Measurements from ENCODE around the gene NIPAL3. TPM values are rescaled to one million over a fixed set of nuclear protein-coding genes. Genes with fewer than 3 reads are reported as not detected.

Gene NIPAL3
- total RNA-seq, 1 experiment from 2014 or later = 11.2 TPM

- no peak for TF ChIP-seq ZNF425 (CRISPR knock-in tag; conservative IDR thresholded peaks at IDR 0.05)
- TF ChIP-seq, protein P1, sequence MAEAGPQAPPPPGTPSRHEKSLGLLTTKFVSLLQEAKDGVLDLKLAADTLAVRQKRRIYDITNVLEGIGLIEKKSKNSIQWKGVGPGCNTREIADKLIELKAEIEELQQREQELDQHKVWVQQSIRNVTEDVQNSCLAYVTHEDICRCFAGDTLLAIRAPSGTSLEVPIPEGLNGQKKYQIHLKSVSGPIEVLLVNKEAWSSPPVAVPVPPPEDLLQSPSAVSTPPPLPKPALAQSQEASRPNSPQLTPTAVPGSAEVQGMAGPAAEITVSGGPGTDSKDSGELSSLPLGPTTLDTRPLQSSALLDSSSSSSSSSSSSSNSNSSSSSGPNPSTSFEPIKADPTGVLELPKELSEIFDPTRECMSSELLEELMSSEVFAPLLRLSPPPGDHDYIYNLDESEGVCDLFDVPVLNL (CRISPR knock-in tag; IDR thresholded peaks at IDR 0.05; ENCODE audit: borderline replicate concordance, low read depth) = no peak
- TF ChIP-seq, protein P2, sequence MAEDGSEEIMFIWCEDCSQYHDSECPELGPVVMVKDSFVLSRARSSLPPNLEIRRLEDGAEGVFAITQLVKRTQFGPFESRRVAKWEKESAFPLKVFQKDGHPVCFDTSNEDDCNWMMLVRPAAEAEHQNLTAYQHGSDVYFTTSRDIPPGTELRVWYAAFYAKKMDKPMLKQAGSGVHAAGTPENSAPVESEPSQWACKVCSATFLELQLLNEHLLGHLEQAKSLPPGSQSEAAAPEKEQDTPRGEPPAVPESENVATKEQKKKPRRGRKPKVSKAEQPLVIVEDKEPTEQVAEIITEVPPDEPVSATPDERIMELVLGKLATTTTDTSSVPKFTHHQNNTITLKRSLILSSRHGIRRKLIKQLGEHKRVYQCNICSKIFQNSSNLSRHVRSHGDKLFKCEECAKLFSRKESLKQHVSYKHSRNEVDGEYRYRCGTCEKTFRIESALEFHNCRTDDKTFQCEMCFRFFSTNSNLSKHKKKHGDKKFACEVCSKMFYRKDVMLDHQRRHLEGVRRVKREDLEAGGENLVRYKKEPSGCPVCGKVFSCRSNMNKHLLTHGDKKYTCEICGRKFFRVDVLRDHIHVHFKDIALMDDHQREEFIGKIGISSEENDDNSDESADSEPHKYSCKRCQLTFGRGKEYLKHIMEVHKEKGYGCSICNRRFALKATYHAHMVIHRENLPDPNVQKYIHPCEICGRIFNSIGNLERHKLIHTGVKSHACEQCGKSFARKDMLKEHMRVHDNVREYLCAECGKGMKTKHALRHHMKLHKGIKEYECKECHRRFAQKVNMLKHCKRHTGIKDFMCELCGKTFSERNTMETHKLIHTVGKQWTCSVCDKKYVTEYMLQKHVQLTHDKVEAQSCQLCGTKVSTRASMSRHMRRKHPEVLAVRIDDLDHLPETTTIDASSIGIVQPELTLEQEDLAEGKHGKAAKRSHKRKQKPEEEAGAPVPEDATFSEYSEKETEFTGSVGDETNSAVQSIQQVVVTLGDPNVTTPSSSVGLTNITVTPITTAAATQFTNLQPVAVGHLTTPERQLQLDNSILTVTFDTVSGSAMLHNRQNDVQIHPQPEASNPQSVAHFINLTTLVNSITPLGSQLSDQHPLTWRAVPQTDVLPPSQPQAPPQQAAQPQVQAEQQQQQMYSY (CRISPR knock-in tag; IDR thresholded peaks at IDR 0.05) = no peak
- TF ChIP-seq NR2C2 (CRISPR knock-in tag; IDR thresholded peaks at IDR 0.05) = no peak
- no peak for TF ChIP-seq ZNF138 (CRISPR knock-in tag; conservative IDR thresholded peaks at IDR 0.05)
- TF ChIP-seq STAT6 (CRISPR knock-in tag; conservative IDR thresholded peaks at IDR 0.05; ENCODE audit: low read depth) = no peak
- no peak for TF ChIP-seq PRRX2 (CRISPR knock-in tag; IDR thresholded peaks at IDR 0.05)
- no peak for TF ChIP-seq ZNF219 (CRISPR knock-in tag; IDR thresholded peaks at IDR 0.05; ENCODE audit: borderline replicate concordance)
- TF ChIP-seq SOX15 (CRISPR knock-in tag; IDR thresholded peaks at IDR 0.05) = no peak
- no peak for TF ChIP-seq JUN (CRISPR knock-in tag; IDR thresholded peaks at IDR 0.05)
Observed at GRCh38 chr1:24400065-24400464, 15.5 kb upstream of the NIPAL3 start (continued).

DNA sequence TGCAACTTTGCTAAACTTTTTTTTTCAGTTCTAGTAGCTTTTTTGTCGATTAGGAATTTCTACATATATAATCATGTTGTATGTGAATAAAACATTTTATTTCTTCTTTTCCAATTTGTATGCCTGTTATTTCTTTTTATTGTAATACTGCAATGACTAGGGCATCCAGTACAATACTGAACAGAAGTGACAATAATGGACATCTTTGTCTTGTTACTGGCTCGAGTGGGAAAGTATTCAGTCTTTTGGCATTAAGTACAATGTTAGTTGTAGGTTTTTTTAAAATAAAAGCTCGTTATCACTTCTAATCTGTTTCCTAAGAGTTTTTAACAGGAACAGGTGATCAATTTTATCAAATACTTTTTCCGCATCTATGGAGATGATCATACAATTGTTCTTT, 11.8 kb upstream of the NIPAL3 start:
- no peaks in the 10 kb centered on the region for H3K27me3 Mint-ChIP-seq (ENCODE audit: low read depth)
- CTCF ChIA-PET = interaction anchor here (1.1 to 1.8 kb wide), 5 partner anchors 11 to 202 kb away, joined by 3 to 8 read pairs (median 4); partner anchors contain the start of gene NIPAL3
- peaks cover 5% of the 10 kb centered on the region for H3K9me3 Mint-ChIP-seq
- TF ChIP-seq SOX15 (CRISPR knock-in tag; IDR thresholded peaks at IDR 0.05) (no peak), ELF4 (CRISPR knock-in tag; IDR thresholded peaks at IDR 0.05; ENCODE audit: low read depth) (no peak)
- H3K4me3 Mint-ChIP-seq = no peak overlapping the region
- H3K27ac Mint-ChIP-seq = no peak overlapping the region
- no peaks in the 10 kb centered on the region for H3K4me1 Mint-ChIP-seq
- POLR2A ChIA-PET = no interaction called here
- peaks cover 3% of the 10 kb centered on the region; the same call in 1 of the 2 replicates for H3K36me3 Mint-ChIP-seq
- ATAC-seq (no peak), DNase-seq (ENCODE audit: low spot score) (no peak)

DNA sequence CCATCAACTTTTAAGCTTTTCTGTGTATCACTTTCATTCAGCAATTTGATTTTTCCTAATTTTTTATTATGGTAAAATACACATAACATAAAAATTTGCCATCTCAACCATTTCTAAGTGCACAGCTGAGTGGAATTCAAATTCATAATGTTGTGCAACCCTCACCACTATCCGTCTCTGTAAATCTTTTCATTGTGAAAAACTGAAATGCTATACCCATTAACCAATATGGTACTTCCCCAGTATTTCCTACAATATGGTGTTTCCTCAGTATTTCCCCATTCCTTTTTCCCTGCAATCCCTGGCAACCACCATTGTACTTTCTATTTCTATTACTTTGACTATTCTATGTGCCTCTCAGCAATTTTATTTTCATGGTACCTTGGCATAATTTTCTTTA, 8.8 kb upstream of the NIPAL3 start:
- Mint-ChIP-seq H3K27ac (no peak overlapping the region), H3K4me1 (no peaks in the 10 kb centered on the region), H3K27me3 (ENCODE audit: low read depth) (no peaks in the 10 kb centered on the region), H3K9me3 (peaks cover 5% of the 10 kb centered on the region), H3K4me3 (no peak overlapping the region), H3K36me3 (no peaks in the 10 kb centered on the region)
- CTCF ChIA-PET = no interaction called here
- POLR2A ChIA-PET = no interaction called here
- DNase-seq (ENCODE audit: low spot score) = no peak
- ATAC-seq = no peak
- TF ChIP-seq RORB (CRISPR knock-in tag; IDR thresholded peaks at IDR 0.05) = no peak
- TF ChIP-seq PREB (CRISPR knock-in tag; IDR thresholded peaks at IDR 0.05; ENCODE audit: borderline replicate concordance) = no peak
- TF ChIP-seq MYBL2 (CRISPR knock-in tag; IDR thresholded peaks at IDR 0.05) = no peak
- TF ChIP-seq, protein P3, sequence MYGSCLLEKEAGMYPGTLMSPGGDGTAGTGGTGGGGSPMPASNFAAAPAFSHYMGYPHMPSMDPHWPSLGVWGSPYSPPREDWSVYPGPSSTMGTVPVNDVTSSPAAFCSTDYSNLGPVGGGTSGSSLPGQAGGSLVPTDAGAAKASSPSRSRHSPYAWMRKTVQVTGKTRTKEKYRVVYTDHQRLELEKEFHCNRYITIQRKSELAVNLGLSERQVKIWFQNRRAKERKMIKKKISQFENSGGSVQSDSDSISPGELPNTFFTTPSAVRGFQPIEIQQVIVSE (CRISPR knock-in tag; IDR thresholded peaks at IDR 0.05; ENCODE audit: borderline replicate concordance) = no peak
- TF ChIP-seq, protein P4, sequence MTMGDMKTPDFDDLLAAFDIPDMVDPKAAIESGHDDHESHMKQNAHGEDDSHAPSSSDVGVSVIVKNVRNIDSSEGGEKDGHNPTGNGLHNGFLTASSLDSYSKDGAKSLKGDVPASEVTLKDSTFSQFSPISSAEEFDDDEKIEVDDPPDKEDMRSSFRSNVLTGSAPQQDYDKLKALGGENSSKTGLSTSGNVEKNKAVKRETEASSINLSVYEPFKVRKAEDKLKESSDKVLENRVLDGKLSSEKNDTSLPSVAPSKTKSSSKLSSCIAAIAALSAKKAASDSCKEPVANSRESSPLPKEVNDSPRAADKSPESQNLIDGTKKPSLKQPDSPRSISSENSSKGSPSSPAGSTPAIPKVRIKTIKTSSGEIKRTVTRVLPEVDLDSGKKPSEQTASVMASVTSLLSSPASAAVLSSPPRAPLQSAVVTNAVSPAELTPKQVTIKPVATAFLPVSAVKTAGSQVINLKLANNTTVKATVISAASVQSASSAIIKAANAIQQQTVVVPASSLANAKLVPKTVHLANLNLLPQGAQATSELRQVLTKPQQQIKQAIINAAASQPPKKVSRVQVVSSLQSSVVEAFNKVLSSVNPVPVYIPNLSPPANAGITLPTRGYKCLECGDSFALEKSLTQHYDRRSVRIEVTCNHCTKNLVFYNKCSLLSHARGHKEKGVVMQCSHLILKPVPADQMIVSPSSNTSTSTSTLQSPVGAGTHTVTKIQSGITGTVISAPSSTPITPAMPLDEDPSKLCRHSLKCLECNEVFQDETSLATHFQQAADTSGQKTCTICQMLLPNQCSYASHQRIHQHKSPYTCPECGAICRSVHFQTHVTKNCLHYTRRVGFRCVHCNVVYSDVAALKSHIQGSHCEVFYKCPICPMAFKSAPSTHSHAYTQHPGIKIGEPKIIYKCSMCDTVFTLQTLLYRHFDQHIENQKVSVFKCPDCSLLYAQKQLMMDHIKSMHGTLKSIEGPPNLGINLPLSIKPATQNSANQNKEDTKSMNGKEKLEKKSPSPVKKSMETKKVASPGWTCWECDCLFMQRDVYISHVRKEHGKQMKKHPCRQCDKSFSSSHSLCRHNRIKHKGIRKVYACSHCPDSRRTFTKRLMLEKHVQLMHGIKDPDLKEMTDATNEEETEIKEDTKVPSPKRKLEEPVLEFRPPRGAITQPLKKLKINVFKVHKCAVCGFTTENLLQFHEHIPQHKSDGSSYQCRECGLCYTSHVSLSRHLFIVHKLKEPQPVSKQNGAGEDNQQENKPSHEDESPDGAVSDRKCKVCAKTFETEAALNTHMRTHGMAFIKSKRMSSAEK (CRISPR knock-in tag; IDR thresholded peaks at IDR 0.05; ENCODE audit: borderline replicate concordance) = no peak
- no peak for TF ChIP-seq TCF7 (CRISPR knock-in tag; IDR thresholded peaks at IDR 0.05; ENCODE audit: low read depth)
